C4-2B (cell line): ENCODE results near the gene TNFRSF21.
A peak's percentile ranks its signal among the peaks of the same experiment; 100 is the strongest.

Experiments used
- H3K27ac ChIP-seq: fragments of 450-650 bp; 2 replicates; pipeline ENCODE4 v1.5.1; 2017
- CTCF ChIP-seq: fragments of 450-650 bp; conservative IDR thresholded peaks from 2 replicates; pipeline ENCODE4 v1.5.1; 2017; ENCODE audit warnings: mild to moderate bottlenecking
- ZFX ChIP-seq: fragments of 450-650 bp; IDR thresholded peaks from 2 replicates; pipeline ENCODE4 v1.6.1; 2017

The TNFRSF21 gene

GRCh38 chr6:47299965-47300364 lies 9.7 kb downstream of the TNFRSF21 start:
- H3K27ac ChIP-seq = no peak overlapping the region
- no peak for TF ChIP-seq CTCF

GRCh38 chr6:47298475-47298874 lies 11.2 kb downstream of the TNFRSF21 start:
- H3K27ac ChIP-seq = no peak overlapping the region
- TF ChIP-seq CTCF (no peak), ZFX (no peak)

- TF ChIP-seq ZFX = no peak
- no peak for TF ChIP-seq CTCF
- H3K27ac ChIP-seq = no peak overlapping the region
These were observed 14.7 kb downstream of the TNFRSF21 start for GRCh38 chr6:47294990-47295389.

GRCh38 chr6:47292944-47293343 lies 16.8 kb downstream of the TNFRSF21 start:
- H3K27ac ChIP-seq = no peak overlapping the region
- TF ChIP-seq CTCF (no peak), ZFX (no peak)

GRCh38 chr6:47292027-47292426 lies 17.7 kb downstream of the TNFRSF21 start:
- H3K27ac ChIP-seq = no peak overlapping the region
- no peak for TF ChIP-seq CTCF
- TF ChIP-seq ZFX = no peak

- H3K27ac ChIP-seq = no peak overlapping the region
- no peak for TF ChIP-seq CTCF
- no peak for TF ChIP-seq ZFX
These were observed 19.4 kb downstream of the TNFRSF21 start for GRCh38 chr6:47290124-47290834.

GRCh38 chr6:47288267-47289090 lies 21.2 kb downstream of the TNFRSF21 start:
- H3K27ac ChIP-seq = peak overlapping the region; percentile 31; the same call in 1 of the 2 replicates
- TF ChIP-seq CTCF = no peak
- TF ChIP-seq ZFX = no peak
